Jurkat, Clone E6-1 (cell line): ENCODE data around the gene PEX10.
"Not testable (repeated sequence)": the region's sequence is repeated elsewhere in the genome, so short reads cannot be mapped to it uniquely, and the experiment has no call there.

Source experiments
- DNase-seq: peaks from one replicate; pipeline ENCODE4 v3.0.0-alpha.2; 2011; ENCODE audit warnings: low read depth, low spot score
- H3K4me3 ChIP-seq: 2 replicates; pipeline ENCODE4 v1.5.1; 2011; ENCODE audit warnings: mild to moderate bottlenecking, low read length, control low read depth, moderate library complexity

The PEX10 gene

GRCh38 chr1:2445162-2445822, 32.9 kb upstream of the PEX10 start:
- no peak overlapping the region for H3K4me3 ChIP-seq
- DNase-seq = no peak

DNA sequence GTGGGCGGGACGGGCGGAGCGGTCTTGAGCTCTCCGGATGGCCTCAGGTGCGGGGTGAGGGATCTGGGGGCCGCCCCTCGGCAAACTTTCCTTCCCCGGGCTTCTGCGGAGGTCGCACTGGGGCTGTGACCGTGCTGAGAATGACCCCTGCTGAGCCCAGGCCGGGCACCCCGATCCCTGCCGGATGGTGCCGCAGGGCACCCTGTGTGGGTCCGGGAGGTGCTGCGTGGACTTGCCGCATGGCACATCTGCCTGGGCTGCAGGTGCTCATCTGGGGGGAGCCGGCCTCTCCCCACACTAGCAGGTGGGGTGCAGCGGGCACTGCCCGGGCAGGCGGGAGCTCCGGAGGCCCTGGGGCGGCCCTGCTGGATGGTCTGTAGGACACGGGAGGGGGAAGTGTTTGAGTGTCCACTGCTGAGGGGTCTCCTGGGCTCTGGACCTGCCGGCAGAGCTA, 31.8 kb upstream of the PEX10 start:
- DNase-seq = no peak
- no peak overlapping the region for H3K4me3 ChIP-seq

GRCh38 chr1:2443277-2444137, 31.1 kb upstream of the PEX10 start:
- DNase-seq = no peak
- H3K4me3 ChIP-seq = no peak overlapping the region

GRCh38 chr1:2442661-2443060, 30.3 kb upstream of the PEX10 start:
- no peak overlapping the region for H3K4me3 ChIP-seq
- no peak for DNase-seq

DNA sequence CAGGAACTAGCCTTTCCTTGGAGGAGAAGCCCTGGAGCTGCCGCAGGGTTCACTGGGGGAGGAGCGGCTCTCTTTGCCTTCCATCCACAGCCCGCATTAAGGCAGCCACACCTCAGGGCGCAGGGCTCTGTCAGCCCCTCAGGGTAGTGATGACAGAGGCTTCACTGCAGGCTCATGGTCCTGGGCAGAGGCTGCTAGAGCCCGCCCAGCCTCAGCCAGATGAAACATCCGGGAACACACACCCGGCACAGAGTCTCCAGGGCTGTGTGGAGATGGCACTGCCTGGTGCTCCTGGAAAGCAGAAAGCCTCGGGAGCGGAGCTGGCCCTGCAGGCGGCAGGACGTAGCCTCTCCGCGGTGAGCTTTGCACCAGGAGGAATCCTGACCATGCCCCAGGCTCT, 29.4 kb upstream of the PEX10 start:
- no peak for DNase-seq
- no peak overlapping the region for H3K4me3 ChIP-seq

- not testable (repeated sequence) for H3K4me3 ChIP-seq
These were observed 28.0 kb upstream of the PEX10 start for GRCh38 chr1:2440346-2440745.

DNA sequence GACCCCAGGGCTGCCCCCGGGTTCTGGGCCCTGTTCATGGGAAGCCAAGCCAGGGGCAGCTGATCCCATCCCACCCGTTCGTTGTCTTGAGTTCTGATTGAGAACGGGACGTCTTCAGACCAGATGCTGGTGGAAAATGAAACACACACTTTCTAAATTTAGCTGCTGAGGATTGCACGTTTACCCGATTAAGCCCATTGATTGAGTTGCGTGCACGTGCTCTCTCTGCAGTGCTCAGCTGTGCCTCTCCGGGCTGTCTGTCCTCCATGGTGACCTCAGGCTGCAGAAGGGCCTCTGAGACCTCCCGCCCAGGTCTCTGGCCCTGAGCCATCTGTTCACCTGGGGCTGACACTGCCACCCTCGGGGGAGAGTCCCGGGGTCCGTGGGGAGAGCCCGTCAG, 27.0 kb upstream of the PEX10 start:
- DNase-seq = no peak
- H3K4me3 ChIP-seq = no peak overlapping the region

More at GRCh38 chr1:2440346-2440745, 28.0 kb upstream of the PEX10 start:
- DNase-seq = not testable (repeated sequence)

DNA sequence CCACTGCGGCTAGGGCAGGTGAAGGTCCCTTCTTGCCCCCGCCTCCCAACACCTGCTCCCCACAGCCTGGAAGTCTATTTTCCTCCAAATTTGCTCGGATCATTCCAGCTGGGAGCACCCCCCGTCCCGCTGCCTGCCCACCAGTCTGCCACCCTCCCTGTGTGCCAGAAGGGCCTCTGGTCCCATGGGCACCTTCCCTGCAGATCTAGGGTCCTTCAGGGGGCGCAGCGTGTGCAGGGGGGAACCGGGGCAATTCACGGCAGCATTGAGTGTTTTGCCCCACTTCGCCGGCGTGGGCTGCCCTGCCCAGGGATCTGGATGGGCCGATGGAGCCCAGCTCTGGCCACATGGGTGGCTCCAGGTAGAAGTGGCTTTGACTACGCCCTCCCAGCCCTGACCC, 26.3 kb upstream of the PEX10 start:
- DNase-seq = no peak
- H3K4me3 ChIP-seq = no peak overlapping the region

DNA sequence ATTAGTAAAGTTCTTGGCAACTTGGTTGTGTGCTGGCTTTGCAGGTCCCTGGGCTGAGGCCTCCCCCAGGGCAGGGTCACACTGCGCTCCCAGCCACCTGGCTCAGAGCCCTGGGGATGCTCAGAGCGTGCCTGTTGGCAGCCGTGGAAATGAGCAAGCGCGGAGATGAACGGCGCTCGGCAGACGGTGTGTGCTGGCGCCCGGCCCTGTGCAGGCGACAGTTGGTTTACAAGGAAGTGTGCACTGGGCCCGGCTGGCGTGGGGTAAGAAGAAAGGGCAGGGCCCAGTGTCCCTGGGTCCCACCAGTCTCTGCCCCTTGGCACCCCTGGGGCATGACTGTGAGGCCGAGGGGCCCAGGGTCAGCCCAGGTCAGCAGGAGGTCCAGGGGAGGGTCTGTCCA, 25.7 kb upstream of the PEX10 start:
- H3K4me3 ChIP-seq = no peak overlapping the region
- DNase-seq = no peak

DNA sequence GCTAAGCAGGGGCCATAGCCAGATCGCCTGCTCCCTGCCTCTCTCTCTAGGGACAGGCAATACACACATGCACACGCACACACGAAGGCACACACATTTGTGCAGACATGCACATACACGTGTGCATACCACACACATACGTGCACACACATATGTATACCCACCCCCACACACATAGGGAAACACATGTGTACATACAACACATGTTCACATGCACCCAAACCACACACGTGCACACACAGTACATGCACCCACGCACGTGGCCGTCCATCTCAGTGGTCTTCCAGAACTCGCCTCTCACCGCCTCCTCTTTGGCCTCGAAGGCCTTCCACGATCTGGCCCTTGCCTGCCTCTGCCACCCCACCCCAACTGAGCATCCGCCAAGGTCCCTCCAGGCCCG, 25.3 kb upstream of the PEX10 start:
- DNase-seq = no peak
- no peak overlapping the region for H3K4me3 ChIP-seq

DNA sequence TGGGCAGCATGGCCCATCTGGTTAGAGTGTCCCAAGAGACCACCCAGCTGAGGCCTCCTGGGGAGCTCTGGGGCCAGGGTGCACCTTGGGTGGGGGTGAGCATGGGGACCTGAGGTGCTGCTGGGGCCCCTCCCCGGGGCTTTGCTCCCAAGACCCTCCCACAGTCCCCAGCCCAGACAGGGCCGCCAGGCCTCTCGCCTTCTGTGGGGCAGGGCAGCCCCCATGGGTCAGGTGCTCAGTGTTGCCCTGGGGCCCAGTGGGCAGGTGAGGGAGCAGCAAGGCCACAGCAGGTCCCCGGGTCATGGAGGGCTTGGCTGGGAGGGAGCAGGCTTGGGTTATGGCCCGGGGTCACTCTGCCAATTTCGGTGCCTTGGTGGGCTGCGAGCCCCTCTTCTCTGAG, 24.5 kb upstream of the PEX10 start:
- DNase-seq = no peak
- H3K4me3 ChIP-seq = no peak overlapping the region

DNA sequence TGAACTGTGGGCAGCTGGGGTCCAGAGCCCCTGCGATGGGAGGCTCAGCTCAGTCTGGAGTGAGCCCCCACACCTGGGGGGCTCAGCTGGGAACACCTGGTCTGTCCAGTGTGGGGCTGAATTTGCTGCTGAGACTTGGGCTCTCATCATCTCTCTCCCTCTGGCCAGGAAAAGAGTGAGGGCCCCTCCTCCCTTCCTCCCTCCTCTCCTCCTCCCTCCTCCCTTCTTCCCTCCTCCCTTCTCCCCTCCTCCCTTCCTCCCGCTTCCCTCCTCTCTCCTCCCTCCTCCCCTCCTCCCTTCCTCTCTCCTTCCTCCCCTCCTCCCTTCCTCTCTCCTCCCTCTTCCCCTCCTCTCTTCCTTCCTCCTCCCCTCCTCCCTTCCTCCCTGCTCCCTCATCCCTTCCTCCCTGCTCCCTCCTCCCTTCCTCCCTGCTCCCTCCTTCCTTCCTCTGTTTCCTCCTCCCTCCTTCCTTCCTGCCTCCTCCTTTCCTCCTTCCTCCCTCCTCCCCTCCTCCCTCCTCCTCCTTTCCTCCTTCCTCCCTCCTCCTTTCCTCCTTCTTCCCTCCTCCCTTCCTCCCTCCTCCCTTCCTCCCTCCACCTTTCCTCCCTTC, 23.5 kb upstream of the PEX10 start:
- no peak for DNase-seq
- no peak overlapping the region for H3K4me3 ChIP-seq

DNA sequence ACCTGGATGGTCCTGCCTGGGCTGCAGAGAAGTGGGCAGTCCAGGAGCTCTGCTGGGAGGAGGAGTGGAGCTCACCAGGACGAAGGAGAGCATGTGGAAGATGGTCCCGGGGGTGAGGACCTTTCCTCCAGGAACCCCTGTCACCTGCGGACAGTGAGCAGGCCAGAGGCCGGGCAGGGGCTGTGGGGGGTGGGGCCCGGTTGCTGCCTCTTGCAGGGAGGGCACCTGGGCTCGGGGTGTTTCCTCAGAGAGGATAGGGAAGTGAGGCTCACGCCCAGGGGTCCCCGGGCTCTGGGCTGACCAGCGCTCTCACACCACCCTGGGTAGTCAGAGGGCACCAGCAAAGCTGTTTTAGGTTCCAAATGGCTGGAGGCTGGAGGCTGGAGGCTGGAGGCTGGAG, 22.7 kb upstream of the PEX10 start:
- H3K4me3 ChIP-seq = no peak overlapping the region
- no peak for DNase-seq

DNA sequence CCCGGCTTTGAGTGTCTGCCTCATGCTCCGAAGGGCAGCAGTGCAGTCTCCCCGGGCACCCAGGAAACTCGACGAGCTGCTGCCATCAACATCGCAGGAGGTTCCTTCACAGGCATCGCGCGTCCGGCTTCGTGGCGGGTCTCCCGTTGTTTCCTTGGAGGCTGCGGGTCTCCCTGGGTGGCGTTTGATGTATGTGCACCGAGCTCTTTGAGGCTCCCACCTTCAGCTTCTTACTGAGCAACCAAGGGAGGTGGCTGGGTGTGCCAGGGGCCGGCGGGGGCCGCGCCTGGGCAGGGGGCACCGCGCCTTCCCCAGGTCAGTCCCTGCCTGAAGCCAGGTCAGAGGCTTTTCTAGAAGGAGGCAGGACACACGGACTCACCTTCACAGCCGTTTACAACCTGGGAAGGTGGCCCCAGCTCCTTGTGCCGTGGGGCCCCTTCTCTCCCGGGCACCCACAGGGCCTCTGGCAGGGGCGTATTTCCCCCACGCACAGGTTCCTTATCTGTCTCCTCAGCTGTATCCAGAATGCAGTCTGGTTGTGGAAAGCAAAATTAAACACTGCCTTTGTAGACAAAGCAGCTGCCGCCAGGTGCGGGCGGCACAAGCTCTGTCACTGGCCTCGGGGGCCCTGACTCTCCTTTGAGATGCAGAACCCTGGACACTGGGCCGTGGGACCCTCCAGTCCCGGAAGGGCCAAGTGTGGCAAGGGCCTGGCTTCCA, 21.7 kb upstream of the PEX10 start:
- no peak overlapping the region for H3K4me3 ChIP-seq
- DNase-seq = no peak

- no peak overlapping the region for H3K4me3 ChIP-seq
- DNase-seq = no peak
These were observed 20.8 kb upstream of the PEX10 start for GRCh38 chr1:2433196-2433595.

GRCh38 chr1:2432441-2432844, 20.1 kb upstream of the PEX10 start:
- no peak overlapping the region for H3K4me3 ChIP-seq
- DNase-seq = no peak

- no peak for DNase-seq
These were observed 19.2 kb upstream of the PEX10 start for GRCh38 chr1:2431518-2431917.

GRCh38 chr1:2431103-2431502, 18.7 kb upstream of the PEX10 start:
- no peak overlapping the region for H3K4me3 ChIP-seq
- no peak for DNase-seq

More at GRCh38 chr1:2431518-2431917, 19.2 kb upstream of the PEX10 start:
- H3K4me3 ChIP-seq = no peak overlapping the region

GRCh38 chr1:2430592-2430973, 18.2 kb upstream of the PEX10 start:
- DNase-seq = no peak
- H3K4me3 ChIP-seq = no peak overlapping the region
